ENCODE results near the gene WFIKKN2. TPM values are rescaled to one million over a fixed set of nuclear protein-coding genes. Genes with fewer than 3 reads are reported as not detected.

WFIKKN2 gene
- total RNA-seq, 1 experiment from 2014 or later: 0.11 TPM

DNA sequence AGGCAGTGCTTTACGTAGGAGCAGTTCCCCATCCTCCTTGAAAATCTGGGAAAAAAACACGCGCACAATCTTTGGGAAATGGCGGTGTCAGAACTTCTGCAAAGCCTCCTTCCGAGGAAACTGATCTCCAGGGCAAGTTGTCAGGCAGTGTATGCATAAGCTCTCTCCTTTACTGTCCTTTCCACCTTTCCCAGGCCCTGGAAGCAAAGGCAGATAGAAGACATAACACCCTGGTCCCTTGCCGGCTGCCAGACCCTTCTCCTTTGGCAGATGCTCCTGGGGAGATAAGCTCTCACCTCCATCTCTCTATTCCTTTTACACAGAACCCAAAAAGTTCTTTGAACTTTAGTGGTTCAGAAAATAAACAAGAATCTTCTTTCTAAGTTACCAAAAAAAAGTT is 18.4 kb downstream of the WFIKKN2 start (continued):
- TF ChIP-seq, protein P1, sequence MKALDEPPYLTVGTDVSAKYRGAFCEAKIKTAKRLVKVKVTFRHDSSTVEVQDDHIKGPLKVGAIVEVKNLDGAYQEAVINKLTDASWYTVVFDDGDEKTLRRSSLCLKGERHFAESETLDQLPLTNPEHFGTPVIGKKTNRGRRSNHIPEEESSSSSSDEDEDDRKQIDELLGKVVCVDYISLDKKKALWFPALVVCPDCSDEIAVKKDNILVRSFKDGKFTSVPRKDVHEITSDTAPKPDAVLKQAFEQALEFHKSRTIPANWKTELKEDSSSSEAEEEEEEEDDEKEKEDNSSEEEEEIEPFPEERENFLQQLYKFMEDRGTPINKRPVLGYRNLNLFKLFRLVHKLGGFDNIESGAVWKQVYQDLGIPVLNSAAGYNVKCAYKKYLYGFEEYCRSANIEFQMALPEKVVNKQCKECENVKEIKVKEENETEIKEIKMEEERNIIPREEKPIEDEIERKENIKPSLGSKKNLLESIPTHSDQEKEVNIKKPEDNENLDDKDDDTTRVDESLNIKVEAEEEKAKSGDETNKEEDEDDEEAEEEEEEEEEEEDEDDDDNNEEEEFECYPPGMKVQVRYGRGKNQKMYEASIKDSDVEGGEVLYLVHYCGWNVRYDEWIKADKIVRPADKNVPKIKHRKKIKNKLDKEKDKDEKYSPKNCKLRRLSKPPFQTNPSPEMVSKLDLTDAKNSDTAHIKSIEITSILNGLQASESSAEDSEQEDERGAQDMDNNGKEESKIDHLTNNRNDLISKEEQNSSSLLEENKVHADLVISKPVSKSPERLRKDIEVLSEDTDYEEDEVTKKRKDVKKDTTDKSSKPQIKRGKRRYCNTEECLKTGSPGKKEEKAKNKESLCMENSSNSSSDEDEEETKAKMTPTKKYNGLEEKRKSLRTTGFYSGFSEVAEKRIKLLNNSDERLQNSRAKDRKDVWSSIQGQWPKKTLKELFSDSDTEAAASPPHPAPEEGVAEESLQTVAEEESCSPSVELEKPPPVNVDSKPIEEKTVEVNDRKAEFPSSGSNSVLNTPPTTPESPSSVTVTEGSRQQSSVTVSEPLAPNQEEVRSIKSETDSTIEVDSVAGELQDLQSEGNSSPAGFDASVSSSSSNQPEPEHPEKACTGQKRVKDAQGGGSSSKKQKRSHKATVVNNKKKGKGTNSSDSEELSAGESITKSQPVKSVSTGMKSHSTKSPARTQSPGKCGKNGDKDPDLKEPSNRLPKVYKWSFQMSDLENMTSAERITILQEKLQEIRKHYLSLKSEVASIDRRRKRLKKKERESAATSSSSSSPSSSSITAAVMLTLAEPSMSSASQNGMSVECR (CRISPR knock-in tag; IDR thresholded peaks at IDR 0.05; ENCODE audit: borderline replicate concordance): no peak
- TF ChIP-seq ZNF138 (CRISPR knock-in tag; conservative IDR thresholded peaks at IDR 0.05) (no peak), ZNF396 (CRISPR knock-in tag; IDR thresholded peaks at IDR 0.05; ENCODE audit: borderline replicate concordance) (no peak)
- TF ChIP-seq, protein P2, sequence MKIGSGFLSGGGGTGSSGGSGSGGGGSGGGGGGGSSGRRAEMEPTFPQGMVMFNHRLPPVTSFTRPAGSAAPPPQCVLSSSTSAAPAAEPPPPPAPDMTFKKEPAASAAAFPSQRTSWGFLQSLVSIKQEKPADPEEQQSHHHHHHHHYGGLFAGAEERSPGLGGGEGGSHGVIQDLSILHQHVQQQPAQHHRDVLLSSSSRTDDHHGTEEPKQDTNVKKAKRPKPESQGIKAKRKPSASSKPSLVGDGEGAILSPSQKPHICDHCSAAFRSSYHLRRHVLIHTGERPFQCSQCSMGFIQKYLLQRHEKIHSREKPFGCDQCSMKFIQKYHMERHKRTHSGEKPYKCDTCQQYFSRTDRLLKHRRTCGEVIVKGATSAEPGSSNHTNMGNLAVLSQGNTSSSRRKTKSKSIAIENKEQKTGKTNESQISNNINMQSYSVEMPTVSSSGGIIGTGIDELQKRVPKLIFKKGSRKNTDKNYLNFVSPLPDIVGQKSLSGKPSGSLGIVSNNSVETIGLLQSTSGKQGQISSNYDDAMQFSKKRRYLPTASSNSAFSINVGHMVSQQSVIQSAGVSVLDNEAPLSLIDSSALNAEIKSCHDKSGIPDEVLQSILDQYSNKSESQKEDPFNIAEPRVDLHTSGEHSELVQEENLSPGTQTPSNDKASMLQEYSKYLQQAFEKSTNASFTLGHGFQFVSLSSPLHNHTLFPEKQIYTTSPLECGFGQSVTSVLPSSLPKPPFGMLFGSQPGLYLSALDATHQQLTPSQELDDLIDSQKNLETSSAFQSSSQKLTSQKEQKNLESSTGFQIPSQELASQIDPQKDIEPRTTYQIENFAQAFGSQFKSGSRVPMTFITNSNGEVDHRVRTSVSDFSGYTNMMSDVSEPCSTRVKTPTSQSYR (CRISPR knock-in tag; IDR thresholded peaks at IDR 0.05): no peak
- TF ChIP-seq, protein P3, sequence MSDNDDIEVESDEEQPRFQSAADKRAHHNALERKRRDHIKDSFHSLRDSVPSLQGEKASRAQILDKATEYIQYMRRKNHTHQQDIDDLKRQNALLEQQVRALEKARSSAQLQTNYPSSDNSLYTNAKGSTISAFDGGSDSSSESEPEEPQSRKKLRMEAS (CRISPR knock-in tag; IDR thresholded peaks at IDR 0.05): no peak
- TF ChIP-seq, protein P4, sequence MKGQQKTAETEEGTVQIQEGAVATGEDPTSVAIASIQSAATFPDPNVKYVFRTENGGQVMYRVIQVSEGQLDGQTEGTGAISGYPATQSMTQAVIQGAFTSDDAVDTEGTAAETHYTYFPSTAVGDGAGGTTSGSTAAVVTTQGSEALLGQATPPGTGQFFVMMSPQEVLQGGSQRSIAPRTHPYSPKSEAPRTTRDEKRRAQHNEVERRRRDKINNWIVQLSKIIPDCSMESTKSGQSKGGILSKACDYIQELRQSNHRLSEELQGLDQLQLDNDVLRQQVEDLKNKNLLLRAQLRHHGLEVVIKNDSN (CRISPR knock-in tag; IDR thresholded peaks at IDR 0.05): no peak
- TF ChIP-seq, protein P5, sequence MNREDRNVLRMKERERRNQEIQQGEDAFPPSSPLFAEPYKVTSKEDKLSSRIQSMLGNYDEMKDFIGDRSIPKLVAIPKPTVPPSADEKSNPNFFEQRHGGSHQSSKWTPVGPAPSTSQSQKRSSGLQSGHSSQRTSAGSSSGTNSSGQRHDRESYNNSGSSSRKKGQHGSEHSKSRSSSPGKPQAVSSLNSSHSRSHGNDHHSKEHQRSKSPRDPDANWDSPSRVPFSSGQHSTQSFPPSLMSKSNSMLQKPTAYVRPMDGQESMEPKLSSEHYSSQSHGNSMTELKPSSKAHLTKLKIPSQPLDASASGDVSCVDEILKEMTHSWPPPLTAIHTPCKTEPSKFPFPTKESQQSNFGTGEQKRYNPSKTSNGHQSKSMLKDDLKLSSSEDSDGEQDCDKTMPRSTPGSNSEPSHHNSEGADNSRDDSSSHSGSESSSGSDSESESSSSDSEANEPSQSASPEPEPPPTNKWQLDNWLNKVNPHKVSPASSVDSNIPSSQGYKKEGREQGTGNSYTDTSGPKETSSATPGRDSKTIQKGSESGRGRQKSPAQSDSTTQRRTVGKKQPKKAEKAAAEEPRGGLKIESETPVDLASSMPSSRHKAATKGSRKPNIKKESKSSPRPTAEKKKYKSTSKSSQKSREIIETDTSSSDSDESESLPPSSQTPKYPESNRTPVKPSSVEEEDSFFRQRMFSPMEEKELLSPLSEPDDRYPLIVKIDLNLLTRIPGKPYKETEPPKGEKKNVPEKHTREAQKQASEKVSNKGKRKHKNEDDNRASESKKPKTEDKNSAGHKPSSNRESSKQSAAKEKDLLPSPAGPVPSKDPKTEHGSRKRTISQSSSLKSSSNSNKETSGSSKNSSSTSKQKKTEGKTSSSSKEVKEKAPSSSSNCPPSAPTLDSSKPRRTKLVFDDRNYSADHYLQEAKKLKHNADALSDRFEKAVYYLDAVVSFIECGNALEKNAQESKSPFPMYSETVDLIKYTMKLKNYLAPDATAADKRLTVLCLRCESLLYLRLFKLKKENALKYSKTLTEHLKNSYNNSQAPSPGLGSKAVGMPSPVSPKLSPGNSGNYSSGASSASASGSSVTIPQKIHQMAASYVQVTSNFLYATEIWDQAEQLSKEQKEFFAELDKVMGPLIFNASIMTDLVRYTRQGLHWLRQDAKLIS (CRISPR knock-in tag; IDR thresholded peaks at IDR 0.05; ENCODE audit: borderline replicate concordance): no peak

DNA sequence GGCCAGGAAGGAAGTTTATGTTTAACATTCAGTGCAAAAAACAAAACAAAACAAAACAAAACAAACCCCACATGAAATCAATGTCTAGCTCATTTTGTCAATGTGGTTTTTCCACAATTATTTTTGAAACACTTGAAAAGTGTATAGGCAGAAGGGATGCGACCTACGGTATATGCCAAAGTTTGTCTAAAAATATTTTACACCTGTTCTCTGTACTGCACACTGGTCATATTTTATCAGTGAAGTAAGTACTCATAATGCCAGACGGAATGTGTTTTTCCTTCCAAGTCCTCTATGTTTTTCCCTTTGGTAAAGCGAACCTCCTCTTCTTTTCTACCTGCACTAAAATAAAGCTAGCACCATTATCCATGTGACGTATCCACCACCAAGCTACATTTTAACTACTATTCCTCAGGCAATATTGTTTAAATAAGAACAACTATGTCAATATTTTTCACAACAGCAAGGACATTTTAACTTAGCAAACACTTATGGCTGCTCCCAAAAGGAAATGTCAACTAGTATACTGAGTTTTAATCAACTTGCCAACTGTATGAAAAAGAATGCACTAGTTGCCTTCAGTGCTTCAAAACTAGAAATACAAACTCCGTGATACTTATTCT is 20.4 kb downstream of the WFIKKN2 start:
- no peak overlapping the region for H3K27ac Mint-ChIP-seq
- no peaks in the 10 kb centered on the region; the same call in 1 of the 2 replicates for H3K27me3 Mint-ChIP-seq (ENCODE audit: low read depth)
- no peaks in the 10 kb centered on the region for H3K36me3 Mint-ChIP-seq
- H3K4me1 Mint-ChIP-seq: peaks cover 11% of the 10 kb centered on the region
- no peaks in the 10 kb centered on the region for H3K9me3 Mint-ChIP-seq
- TF ChIP-seq ETV6 (CRISPR knock-in tag; IDR thresholded peaks at IDR 0.05): no peak
- ChIA-PET POLR2A (interaction anchor here (1.3 kb wide), 1 partner anchor 10 kb away, joined by 7 read pairs; the partner anchor contains the start of gene TOB1), CTCF (interaction anchor here (0.7 to 1.6 kb wide), 5 partner anchors 8 to 101 kb away, joined by 4 to 13 read pairs (median 5); no protein-coding TSS in a partner anchor)
- DNase-seq (ENCODE audit: low spot score) (no peak), ATAC-seq (no peak)
- H3K4me3 Mint-ChIP-seq: no peak overlapping the region

DNA sequence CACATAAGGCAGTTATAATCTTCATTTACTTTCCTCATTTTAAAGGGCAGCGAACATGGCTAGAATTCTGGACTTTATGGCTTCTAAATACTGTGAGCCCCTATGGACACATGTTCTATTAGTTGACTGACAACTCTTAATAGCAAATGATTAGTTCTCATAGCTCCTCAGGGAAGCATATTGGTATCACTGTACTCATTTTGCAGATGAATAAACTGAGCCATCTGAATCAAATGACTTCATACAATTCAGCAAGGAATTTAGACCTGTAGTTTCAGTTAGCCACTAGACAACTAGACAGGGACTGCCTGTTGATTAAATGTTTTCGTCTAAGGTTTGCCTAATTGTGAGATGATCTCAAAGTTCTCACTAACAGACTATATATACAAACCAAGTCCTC is 21.0 kb downstream of the WFIKKN2 start:
- Mint-ChIP-seq H3K4me1 (peaks cover 11% of the 10 kb centered on the region), H3K9me3 (no peaks in the 10 kb centered on the region), H3K4me3 (no peak overlapping the region), H3K36me3 (no peaks in the 10 kb centered on the region), H3K27ac (no peak overlapping the region), H3K27me3 (ENCODE audit: low read depth) (no peaks in the 10 kb centered on the region; the same call in 1 of the 2 replicates)
- ChIA-PET CTCF (interaction anchor here (1.0 to 1.6 kb wide), 3 partner anchors 73 to 100 kb away, joined by 3 to 13 read pairs (median 8); no protein-coding TSS in a partner anchor), POLR2A (interaction anchor here (1.3 kb wide), 1 partner anchor 10 kb away, joined by 7 read pairs; the partner anchor contains the start of gene TOB1)
- ATAC-seq: no peak
- no peak for DNase-seq (ENCODE audit: low spot score)
- TF ChIP-seq ELF4 (CRISPR knock-in tag; IDR thresholded peaks at IDR 0.05; ENCODE audit: low read depth) (no peak), NR1H2 (CRISPR knock-in tag; IDR thresholded peaks at IDR 0.05) (no peak), GRHL2 (CRISPR knock-in tag; IDR thresholded peaks at IDR 0.05; ENCODE audit: insufficient replicate concordance, severe bottlenecking) (no peak)
- TF ChIP-seq, protein P6, sequence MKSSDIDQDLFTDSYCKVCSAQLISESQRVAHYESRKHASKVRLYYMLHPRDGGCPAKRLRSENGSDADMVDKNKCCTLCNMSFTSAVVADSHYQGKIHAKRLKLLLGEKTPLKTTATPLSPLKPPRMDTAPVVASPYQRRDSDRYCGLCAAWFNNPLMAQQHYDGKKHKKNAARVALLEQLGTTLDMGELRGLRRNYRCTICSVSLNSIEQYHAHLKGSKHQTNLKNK (CRISPR knock-in tag; IDR thresholded peaks at IDR 0.05): no peak
- TF ChIP-seq, protein P4 (CRISPR knock-in tag; IDR thresholded peaks at IDR 0.05): no peak
- TF ChIP-seq, protein P7, sequence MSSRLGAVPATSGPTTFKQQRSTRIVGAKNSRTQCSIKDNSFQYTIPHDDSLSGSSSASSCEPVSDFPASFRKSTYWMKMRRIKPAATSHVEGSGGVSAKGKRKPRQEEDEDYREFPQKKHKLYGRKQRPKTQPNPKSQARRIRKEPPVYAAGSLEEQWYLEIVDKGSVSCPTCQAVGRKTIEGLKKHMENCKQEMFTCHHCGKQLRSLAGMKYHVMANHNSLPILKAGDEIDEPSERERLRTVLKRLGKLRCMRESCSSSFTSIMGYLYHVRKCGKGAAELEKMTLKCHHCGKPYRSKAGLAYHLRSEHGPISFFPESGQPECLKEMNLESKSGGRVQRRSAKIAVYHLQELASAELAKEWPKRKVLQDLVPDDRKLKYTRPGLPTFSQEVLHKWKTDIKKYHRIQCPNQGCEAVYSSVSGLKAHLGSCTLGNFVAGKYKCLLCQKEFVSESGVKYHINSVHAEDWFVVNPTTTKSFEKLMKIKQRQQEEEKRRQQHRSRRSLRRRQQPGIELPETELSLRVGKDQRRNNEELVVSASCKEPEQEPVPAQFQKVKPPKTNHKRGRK (CRISPR knock-in tag; IDR thresholded peaks at IDR 0.05; ENCODE audit: borderline replicate concordance): no peak
- TF ChIP-seq, protein P8, sequence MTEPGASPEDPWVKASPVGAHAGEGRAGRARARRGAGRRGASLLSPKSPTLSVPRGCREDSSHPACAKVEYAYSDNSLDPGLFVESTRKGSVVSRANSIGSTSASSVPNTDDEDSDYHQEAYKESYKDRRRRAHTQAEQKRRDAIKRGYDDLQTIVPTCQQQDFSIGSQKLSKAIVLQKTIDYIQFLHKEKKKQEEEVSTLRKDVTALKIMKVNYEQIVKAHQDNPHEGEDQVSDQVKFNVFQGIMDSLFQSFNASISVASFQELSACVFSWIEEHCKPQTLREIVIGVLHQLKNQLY (CRISPR knock-in tag; IDR thresholded peaks at IDR 0.05): no peak
